IMR-90 (cell line): ENCODE measurements around the gene ESRRB. TPM values are rescaled to one million over a fixed set of nuclear protein-coding genes. Genes with fewer than 3 reads are reported as not detected.

ENCODE experiments used
- ATAC-seq: fragments of 200-7000 bp; cut with Tn5 transposase; 2 replicates; pipeline ENCODE4 v1.9.1; 2020; ENCODE audit warnings: low read depth, mild to moderate bottlenecking, moderate library complexity
- BruUV-seq: library from RNA; stranded (reverse); fragments of 400-500 nt; replicated peaks from 2 replicates; lab custom pipeline; 2021; lab: Mats Ljungman, UMichigan
- CTCF ChIA-PET: fragments of 300-600 bp; formaldehyde crosslinking; extraction: SDS; loops from one replicate; lab custom pipeline; 2021; ENCODE audit warnings: antibody characterized with exemption; lab: Yijun Ruan, JAX
- POLR2A ChIA-PET: fragments of 300-600 bp; sonication (Branson Sonifier 250); formaldehyde crosslinking; loops from one replicate; lab custom pipeline; 2022; ENCODE audit warnings: antibody characterized with exemption; ENCODE audit not compliant: unreplicated experiment; lab: Charles Lee
- DNase-seq: peaks from one replicate; pipeline ENCODE4 v3.0.0; 2013
- H2AFZ ChIP-seq: replicated peaks from 2 replicates; pipeline ENCODE3; 2013; ENCODE audit warnings: low read length, mild to moderate bottlenecking; ENCODE audit not compliant: poor library complexity
- H2AK5ac ChIP-seq: 2 replicates; pipeline ENCODE4 v1.6.1; 2013; ENCODE audit warnings: low read depth, low read length, inconsistent platforms
- H2AK9ac ChIP-seq: replicated peaks from 2 replicates; pipeline ENCODE3; 2013; ENCODE audit warnings: mild to moderate bottlenecking, low read depth, low read length, moderate library complexity; ENCODE audit not compliant: poor library complexity
- H2BK120ac ChIP-seq: 2 replicates; pipeline ENCODE4 v1.6.1; 2013; ENCODE audit warnings: low read depth, low read length, inconsistent platforms
- H2BK15ac ChIP-seq: 3 replicates; pipeline ENCODE4 v1.6.1; 2013; ENCODE audit warnings: low read depth, low read length, inconsistent platforms
- H2BK20ac ChIP-seq: 2 replicates; pipeline ENCODE4 v1.6.1; 2013; ENCODE audit warnings: low read depth, mild to moderate bottlenecking, inconsistent platforms, low read length, moderate library complexity
- H2BK5ac ChIP-seq: 2 replicates; pipeline ENCODE4 v1.6.1; 2013; ENCODE audit warnings: mild to moderate bottlenecking, low read depth, low read length, inconsistent platforms; ENCODE audit not compliant: poor library complexity, severe bottlenecking
- H3K14ac ChIP-seq: replicated peaks from 2 replicates; pipeline ENCODE4 v1.6.1; 2013; ENCODE audit warnings: low read depth, low read length, inconsistent platforms
- H3K18ac ChIP-seq: 2 replicates; pipeline ENCODE4 v1.6.1; 2013; ENCODE audit warnings: low read depth, low read length, control low read depth
- H3K23ac ChIP-seq: 2 replicates; pipeline ENCODE4 v1.6.1; 2013; ENCODE audit warnings: low read depth, low read length, inconsistent platforms
- H3K27ac ChIP-seq: 2 replicates; pipeline ENCODE4 v1.5.1; 2013; ENCODE audit warnings: mild to moderate bottlenecking, control low read depth, low read length; ENCODE audit not compliant: insufficient read depth
- H3K27me3 ChIP-seq: 2 replicates; pipeline ENCODE4 v1.6.1; 2013; ENCODE audit warnings: low read length; ENCODE audit not compliant: control insufficient read depth, insufficient read depth
- H3K36me3 ChIP-seq: 2 replicates; pipeline ENCODE4 v1.6.1; 2013; ENCODE audit warnings: low read length, mixed read lengths; ENCODE audit not compliant: control insufficient read depth, insufficient read depth
- H3K4ac ChIP-seq: 2 replicates; pipeline ENCODE4 v1.6.1; 2013; ENCODE audit warnings: low read depth, low read length, inconsistent platforms
- H3K4me1 ChIP-seq: 2 replicates; pipeline ENCODE4 v1.6.1; 2013; ENCODE audit warnings: low read length, mixed read lengths; ENCODE audit not compliant: control insufficient read depth, insufficient read depth
- H3K4me2 ChIP-seq: 2 replicates; pipeline ENCODE4 v1.6.1; 2013; ENCODE audit warnings: low read depth, mild to moderate bottlenecking, control low read depth, low read length, moderate library complexity
- H3K4me3 ChIP-seq: 2 replicates; pipeline ENCODE4 v1.5.1; 2013; ENCODE audit warnings: low read depth, mild to moderate bottlenecking, control low read depth, low read length, moderate library complexity; ENCODE audit not compliant: insufficient read depth
- H3K56ac ChIP-seq: 2 replicates; pipeline ENCODE4 v1.6.1; 2013; ENCODE audit warnings: low read length, inconsistent platforms; ENCODE audit not compliant: insufficient read depth; ENCODE audit errors: extremely low read depth
- H3K79me1 ChIP-seq, 2 experiments: 2 replicates each; pipeline ENCODE4 v1.6.1; 2013; ENCODE audit warnings: low read length in 2 of 2, inconsistent platforms in 1 of 2, low read depth in 1 of 2
- H3K9ac ChIP-seq: 2 replicates; pipeline ENCODE4 v1.6.1; 2013; ENCODE audit warnings: low read depth, low read length, control low read depth
- H3K9me1 ChIP-seq: 2 replicates; pipeline ENCODE4 v1.6.1; 2013; ENCODE audit warnings: low read length, inconsistent platforms; ENCODE audit not compliant: insufficient read depth
- H3K9me3 ChIP-seq: 2 replicates; pipeline ENCODE4 v1.6.1; 2013; ENCODE audit warnings: low read length; ENCODE audit not compliant: control insufficient read depth, insufficient read depth
- H4K20me1 ChIP-seq: 2 replicates; pipeline ENCODE4 v1.6.1; 2013; ENCODE audit warnings: low read length, inconsistent platforms; ENCODE audit not compliant: insufficient read depth
- H4K5ac ChIP-seq: 2 replicates; pipeline ENCODE4 v1.6.1; 2013; ENCODE audit warnings: mild to moderate bottlenecking, low read depth, low read length, control low read depth
- H4K8ac ChIP-seq, 2 experiments: 2 replicates each; pipeline ENCODE4 v1.6.1; 2013; ENCODE audit warnings: low read depth in 2 of 2, low read length in 2 of 2, control low read depth in 1 of 2, inconsistent platforms in 1 of 2
- H4K91ac ChIP-seq: 2 replicates; pipeline ENCODE4 v1.6.1; 2013; ENCODE audit warnings: low read depth, low read length, inconsistent platforms; ENCODE audit not compliant: insufficient read depth
- BHLHE40 ChIP-seq: fragments of 150-350 bp; IDR thresholded peaks from 2 replicates; pipeline ENCODE4 v1.6.1; 2016; ENCODE audit warnings: mild to moderate bottlenecking, low read depth, low read length
- CEBPB ChIP-seq: IDR thresholded peaks from 2 replicates; pipeline ENCODE4 v1.6.1; 2012; ENCODE audit warnings: low read depth, low read length, improper control_type of control experiment
- CHD1 ChIP-seq: IDR thresholded peaks from 2 replicates; pipeline ENCODE4 v1.6.1; 2012; ENCODE audit warnings: low read depth, low read length, improper control_type of control experiment
- CTCF ChIP-seq: conservative IDR thresholded peaks from 2 replicates; pipeline ENCODE4 v1.5.1; 2012; ENCODE audit warnings: mild to moderate bottlenecking, low read depth, low read length, improper control_type of control experiment
- ELK1 ChIP-seq: fragments of 150-350 bp; IDR thresholded peaks from 2 replicates; pipeline ENCODE4 v1.6.1; 2016; ENCODE audit warnings: low read depth, mild to moderate bottlenecking, low read length, moderate library complexity, borderline replicate concordance
- MAFK ChIP-seq: IDR thresholded peaks from 2 replicates; pipeline ENCODE4 v1.6.1; 2012; ENCODE audit warnings: low read depth, low read length, improper control_type of control experiment
- MAZ ChIP-seq: IDR thresholded peaks from 2 replicates; pipeline ENCODE4 v1.6.1; 2012; ENCODE audit warnings: low read depth, mild to moderate bottlenecking, low read length, improper control_type of control experiment, moderate library complexity, borderline replicate concordance
- MXI1 ChIP-seq: IDR thresholded peaks from 2 replicates; pipeline ENCODE4 v1.6.1; 2012; ENCODE audit warnings: low read depth, mild to moderate bottlenecking, low read length, moderate library complexity, borderline replicate concordance
- NFE2L2 ChIP-seq: fragments of 150-350 bp; IDR thresholded peaks from 2 replicates; pipeline ENCODE4 v1.6.1; 2016; ENCODE audit warnings: low read depth, mild to moderate bottlenecking, low read length
- POLR2A ChIP-seq: IDR thresholded peaks from 2 replicates; pipeline ENCODE4 v1.6.1; 2012; ENCODE audit warnings: mild to moderate bottlenecking, low read depth, low read length
- SMC3 ChIP-seq: fragments of 150-350 bp; IDR thresholded peaks from 2 replicates; pipeline ENCODE4 v1.6.1; 2016; ENCODE audit warnings: low read depth, mild to moderate bottlenecking, antibody characterized with exemption, low read length, moderate library complexity
- USF2 ChIP-seq: fragments of 150-350 bp; IDR thresholded peaks from 2 replicates; pipeline ENCODE4 v1.6.1; 2017; ENCODE audit warnings: mild to moderate bottlenecking, antibody characterized with exemption, low read length, low read depth
- WGBS, 2 experiments: methylation state at CpG; one replicate each; pipeline versions ENCODE4 v1.1.5 to v1.1.7; 2013; ENCODE audit warnings: missing lambda C conversion rate in 2 of 2; ENCODE audit not compliant: insufficient read length in 1 of 2; ENCODE audit errors: extremely low coverage in 2 of 2; 5-methylcytosine and 5-hydroxymethylcytosine counted together
- dilution Hi-C: fragments of 300-500 bp; cut with HindIII; formaldehyde crosslinking; loops from one replicate; pipeline ENCODE4 v1.14.3; 2018; ENCODE audit warnings: low sequenced_read_pairs; ENCODE audit not compliant: unreplicated experiment
- in situ Hi-C: fragments of 300-500 bp; cut with MboI; formaldehyde crosslinking; loops from 3 replicates; pipeline ENCODE4 v1.14.3; 2019; ENCODE audit warnings: low sequenced_read_pairs, inconsistent platforms, mixed read lengths
- intact Hi-C: fragments of 100-400 bp; cut with micrococcal nuclease; formaldehyde crosslinking; loops from 2 replicates; pipeline ENCODE4 v1.10.0; 2022
- polyA plus RNA-seq, 3 experiments: library from polyadenylated mRNA; depleted of rRNA; stranded (reverse); fragments of >200 nt; gene quantifications; 2 replicates each; pipeline ENCODE4 v1.2.3, GENCODE V29; 2012; ENCODE audit warnings: low replicate concordance in 1 of 3
- total RNA-seq: library from RNA; depleted of rRNA; stranded (reverse); fragments of >200 nt; gene quantifications from 2 replicates; pipeline ENCODE4 v1.2.3, GENCODE V29; 2012

The ESRRB gene
- total and polyA plus RNA-seq, 2 of the 4 experiments (the other 2 are of a cell fraction), result not detected

GRCh38 chr14:76431538-76431937 is 55.6 kb downstream of the ESRRB start:
- H2AFZ ChIP-seq, result no peak overlapping the region
- no peak overlapping the region for H3K9ac ChIP-seq
- BruUV-seq, result no TSS peak
- H3K27ac ChIP-seq, result no peak overlapping the region
- POLR2A ChIA-PET, result no interaction called here
- no peaks in the 10 kb centered on the region; the same call in 1 of the 2 replicates for H3K27me3 ChIP-seq
- H2BK120ac ChIP-seq, result no peak overlapping the region
- in situ Hi-C loops, result no loop called here
- no peak overlapping the region for H3K4me2 ChIP-seq
- DNase-seq (no peak), ATAC-seq (no peak)
- H2BK5ac ChIP-seq, result no peak overlapping the region
- H2BK20ac ChIP-seq, result no peak overlapping the region
- no peak overlapping the region for H2AK5ac ChIP-seq
- no peaks in the 10 kb centered on the region for H3K79me1 ChIP-seq
- TF ChIP-seq USF2 (no peak), BHLHE40 (no peak), CEBPB (no peak), CTCF (no peak), MAZ (no peak), POLR2A (no peak), NFE2L2 (no peak), MXI1 (no peak), CHD1 (no peak), ELK1 (no peak), MAFK (no peak), SMC3 (no peak)
- no peak overlapping the region for H4K8ac ChIP-seq
- intact Hi-C loops, result no loop called here
- no peaks in the 10 kb centered on the region for H3K36me3 ChIP-seq
- H4K5ac ChIP-seq, result no peak overlapping the region
- no peak overlapping the region for H3K18ac ChIP-seq
- no peak overlapping the region for H3K14ac ChIP-seq
- WGBS, 2 experiments, result 24% methylated on average over 4 of the region's 9 CpGs; no CpG with 5 or more reads in 1 of the 2 experiments
- CTCF ChIA-PET, result no interaction called here
- H3K9me3 ChIP-seq, result no peaks in the 10 kb centered on the region
- H2AK9ac ChIP-seq, result peak overlapping the region; percentile 70
- no peak overlapping the region for H3K4ac ChIP-seq
- no peak overlapping the region for H3K56ac ChIP-seq
- H2BK15ac ChIP-seq, result no peak overlapping the region
- H3K23ac ChIP-seq, result no peak overlapping the region
- no peaks in the 10 kb centered on the region for H4K20me1 ChIP-seq
- H3K9me1 ChIP-seq, result no peaks in the 10 kb centered on the region
- no peak overlapping the region for H3K4me3 ChIP-seq
- H3K4me1 ChIP-seq, result no peaks in the 10 kb centered on the region
- dilution Hi-C loops, result no loop called here
- no peak overlapping the region for H4K91ac ChIP-seq
